Measurements from ENCODE around the gene B3GLCT. TPM values are rescaled to one million over a fixed set of nuclear protein-coding genes. Genes with fewer than 3 reads are reported as not detected.

B3GLCT gene
- polyA plus RNA-seq, 1 of the 3 experiments (the other 2 are of a cell fraction), result 2.4 TPM

GRCh38 chr13:31166591-31166990, 33.2 kb upstream of the B3GLCT start:
- POLR2A ChIA-PET, result no interaction called here
- Histone ChIP-seq H3K9ac (no peak overlapping the region), H3K79me2 (ENCODE audit: insufficient read depth) (no peaks in the 10 kb centered on the region), H3K4me2 (no peak overlapping the region), H3K27me3 (ENCODE audit: insufficient read depth) (no peaks in the 10 kb centered on the region), H3K36me3 (replicated peaks in 1 of 2; ENCODE audit: control insufficient read depth in 1 of 2, insufficient read depth in 2 of 2, low read length in 1 of 2) (no peaks in the 10 kb centered on the region), H3K27ac (ENCODE audit: low read depth in 2 of 2, low read length in 1 of 2) (no peak overlapping the region), H4K20me1 (ENCODE audit: insufficient read depth) (no peaks in the 10 kb centered on the region), H3K9me2 (no peaks in the 10 kb centered on the region), H2AFZ (ENCODE audit: low read depth) (no peak overlapping the region), H3F3A (replicated peaks; ENCODE audit: insufficient read depth) (peaks cover 4% of the 10 kb centered on the region), H3K9me3 (no peaks in the 10 kb centered on the region), H3K4me3 (ENCODE audit: low read depth in 2 of 2, low read length in 1 of 2) (no peak overlapping the region), H3K4me1 (ENCODE audit: control insufficient read depth in 1 of 2, insufficient read depth in 2 of 2, low read depth in 1 of 2, low read length in 1 of 2) (peaks cover 0 to 3% of the 10 kb centered on the region in 2 experiments; a peak in 1 of 4 replicates)
- 39% methylated on average over 3 of the region's 3 CpGs for WGBS (ENCODE audit: low lambda C conversion rate)
- no peak for DNase-seq
- TF ChIP-seq ZBTB33 (IDR thresholded peaks at IDR 0.05; ENCODE audit: borderline replicate concordance, low read depth) (no peak), REST (IDR thresholded peaks at IDR 0.05; ENCODE audit: low read depth, low read length) (no peak), SMC3 (IDR thresholded peaks at IDR 0.05; ENCODE audit: low read depth, low read length) (no peak), PBX3 (IDR thresholded peaks at IDR 0.05) (no peak), SIN3A (IDR thresholded peaks at IDR 0.05; ENCODE audit: borderline replicate concordance, low read depth, low read length) (no peak), TEAD4 (IDR thresholded peaks at IDR 0.05; ENCODE audit: borderline replicate concordance, insufficient read depth) (no peak), FOXJ3 (CRISPR knock-in tag; IDR thresholded peaks at IDR 0.05) (no peak), NRF1 (IDR thresholded peaks at IDR 0.05; ENCODE audit: low read depth, low read length) (no peak), RXRA (IDR thresholded peaks at IDR 0.05; ENCODE audit: borderline replicate concordance, low read depth) (no peak), RCOR1 (IDR thresholded peaks at IDR 0.05; ENCODE audit: low read length) (no peak), JUND (IDR thresholded peaks at IDR 0.05) (no peak), GATA2 (CRISPR knock-in tag; IDR thresholded peaks at IDR 0.05) (no peak), FOSL2 (IDR thresholded peaks at IDR 0.05; ENCODE audit: borderline replicate concordance, low read depth) (no peak; the same call in 1 of the 2 replicates), CHD2 (IDR thresholded peaks at IDR 0.05; ENCODE audit: low read length, partially characterized antibody) (no peak), NFIC (IDR thresholded peaks at IDR 0.05; ENCODE audit: borderline replicate concordance) (no peak), YY1 (IDR thresholded peaks at IDR 0.05; ENCODE audit: low read depth) (no peak), RAD21 (IDR thresholded peaks at IDR 0.05; ENCODE audit: low read length) (no peak)
- CTCF ChIA-PET, result no interaction called here
